HFF-Myc (cell line): Measurements from ENCODE around the gene OSBPL9.
"Not testable (repeated sequence)": the region's sequence is repeated elsewhere in the genome, so short reads cannot be mapped to it uniquely, and the experiment has no call there.

Experiments
- DNase-seq: peaks from one replicate; pipeline ENCODE4 v3.0.0-alpha.2; 2011; ENCODE audit warnings: low read depth; ENCODE audit errors: extremely low read depth
- H3K4me3 ChIP-seq: replicated peaks from 2 replicates; pipeline ENCODE4 v1.5.1; 2011; ENCODE audit warnings: low read depth, mild to moderate bottlenecking, control low read depth, low read length
- TF ChIP-seq, protein P1 (sequence below): IDR thresholded peaks from 2 replicates; pipeline ENCODE4 v1.5.1; 2012; ENCODE audit warnings: mild to moderate bottlenecking, low read depth, low read length, control low read depth; ENCODE audit errors: missing control alignments

OSBPL9 gene

DNA sequence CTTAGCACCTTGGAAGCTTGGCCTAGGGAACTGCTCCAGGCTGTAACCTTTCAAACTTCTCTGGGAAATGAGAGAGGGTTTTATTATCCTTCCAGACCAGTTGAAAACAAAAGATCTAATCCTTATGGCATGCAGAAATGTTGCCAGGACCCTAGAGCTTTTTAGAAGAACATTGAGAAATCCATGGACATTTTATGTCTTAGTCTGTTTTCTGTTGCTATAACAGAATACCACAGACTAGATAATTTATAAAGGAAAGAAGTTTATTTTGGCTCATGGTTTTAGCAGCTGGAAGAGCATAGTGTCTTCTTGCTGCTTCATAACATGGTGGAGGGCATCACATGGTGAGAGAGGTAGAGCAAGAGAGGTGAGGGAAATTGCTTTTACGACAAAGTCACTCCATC, 25.8 kb downstream of the OSBPL9 start:
- peak; percentile 53 for DNase-seq
- no peak overlapping the region for H3K4me3 ChIP-seq
- TF ChIP-seq, protein P1, sequence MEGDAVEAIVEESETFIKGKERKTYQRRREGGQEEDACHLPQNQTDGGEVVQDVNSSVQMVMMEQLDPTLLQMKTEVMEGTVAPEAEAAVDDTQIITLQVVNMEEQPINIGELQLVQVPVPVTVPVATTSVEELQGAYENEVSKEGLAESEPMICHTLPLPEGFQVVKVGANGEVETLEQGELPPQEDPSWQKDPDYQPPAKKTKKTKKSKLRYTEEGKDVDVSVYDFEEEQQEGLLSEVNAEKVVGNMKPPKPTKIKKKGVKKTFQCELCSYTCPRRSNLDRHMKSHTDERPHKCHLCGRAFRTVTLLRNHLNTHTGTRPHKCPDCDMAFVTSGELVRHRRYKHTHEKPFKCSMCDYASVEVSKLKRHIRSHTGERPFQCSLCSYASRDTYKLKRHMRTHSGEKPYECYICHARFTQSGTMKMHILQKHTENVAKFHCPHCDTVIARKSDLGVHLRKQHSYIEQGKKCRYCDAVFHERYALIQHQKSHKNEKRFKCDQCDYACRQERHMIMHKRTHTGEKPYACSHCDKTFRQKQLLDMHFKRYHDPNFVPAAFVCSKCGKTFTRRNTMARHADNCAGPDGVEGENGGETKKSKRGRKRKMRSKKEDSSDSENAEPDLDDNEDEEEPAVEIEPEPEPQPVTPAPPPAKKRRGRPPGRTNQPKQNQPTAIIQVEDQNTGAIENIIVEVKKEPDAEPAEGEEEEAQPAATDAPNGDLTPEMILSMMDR, result no peak

DNA sequence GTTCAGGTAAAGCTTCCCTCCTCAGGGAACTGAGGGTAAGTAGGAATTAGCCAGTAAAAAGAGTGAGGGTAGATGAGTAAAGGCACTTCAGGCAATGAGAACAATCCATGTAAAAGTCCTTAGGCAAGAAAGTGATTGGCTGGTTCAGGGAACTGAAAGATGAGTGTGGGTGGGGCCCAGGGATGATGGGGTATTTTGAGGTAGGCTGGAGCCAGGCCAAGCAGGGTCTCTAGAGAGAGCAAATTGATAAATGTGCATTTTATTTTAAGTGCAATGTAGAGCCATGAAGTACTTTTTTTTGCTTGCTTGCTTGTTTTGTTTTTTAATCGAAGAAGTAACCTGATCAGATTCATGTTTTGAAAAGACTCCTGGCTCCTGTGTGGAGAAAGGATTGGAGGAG, 26.5 kb downstream of the OSBPL9 start:
- DNase-seq, result no peak
- TF ChIP-seq, protein P1, result no peak
- H3K4me3 ChIP-seq, result no peak overlapping the region

GRCh38 chr1:51644020-51644419, 27.1 kb downstream of the OSBPL9 start:
- no peak overlapping the region for H3K4me3 ChIP-seq
- DNase-seq, result no peak
- TF ChIP-seq, protein P1, result no peak

DNA sequence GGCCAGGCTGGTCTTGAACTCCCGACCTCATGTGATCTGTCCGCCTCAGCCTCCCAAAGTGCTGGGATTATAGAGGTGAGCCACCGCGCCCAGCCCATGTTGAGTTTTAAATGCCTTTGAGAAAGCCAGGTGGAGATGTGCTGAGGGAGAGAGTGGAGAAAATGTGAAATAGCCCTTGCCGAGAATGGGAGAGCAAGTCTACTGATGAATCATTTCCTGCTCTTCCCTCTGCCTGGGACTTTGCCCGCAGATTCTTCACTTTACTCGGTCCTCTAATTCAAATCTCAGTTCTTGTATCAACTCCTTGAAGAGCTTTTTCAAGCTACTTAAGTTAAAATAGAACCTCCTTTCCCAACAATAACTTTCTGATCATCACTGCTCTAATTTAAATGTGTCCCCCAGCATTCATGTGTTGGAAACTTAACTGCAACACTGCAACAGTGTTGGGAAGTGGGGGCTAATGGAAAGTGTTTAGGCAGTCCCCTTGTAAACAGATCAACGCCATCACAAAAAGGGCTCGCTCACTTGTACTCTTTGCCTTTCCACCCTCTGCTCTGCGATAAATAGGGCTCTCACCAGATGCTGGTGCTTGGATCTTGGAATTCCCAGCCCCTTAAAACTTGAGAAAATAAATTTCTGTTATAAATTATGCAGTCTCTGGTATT, 27.8 kb downstream of the OSBPL9 start:
- H3K4me3 ChIP-seq, result no peak overlapping the region
- peak; percentile 53 for DNase-seq
- TF ChIP-seq, protein P1, result no peak

GRCh38 chr1:51646592-51646991, 29.7 kb downstream of the OSBPL9 start:
- DNase-seq, H3K4me3 ChIP-seq: not testable (repeated sequence)

DNA sequence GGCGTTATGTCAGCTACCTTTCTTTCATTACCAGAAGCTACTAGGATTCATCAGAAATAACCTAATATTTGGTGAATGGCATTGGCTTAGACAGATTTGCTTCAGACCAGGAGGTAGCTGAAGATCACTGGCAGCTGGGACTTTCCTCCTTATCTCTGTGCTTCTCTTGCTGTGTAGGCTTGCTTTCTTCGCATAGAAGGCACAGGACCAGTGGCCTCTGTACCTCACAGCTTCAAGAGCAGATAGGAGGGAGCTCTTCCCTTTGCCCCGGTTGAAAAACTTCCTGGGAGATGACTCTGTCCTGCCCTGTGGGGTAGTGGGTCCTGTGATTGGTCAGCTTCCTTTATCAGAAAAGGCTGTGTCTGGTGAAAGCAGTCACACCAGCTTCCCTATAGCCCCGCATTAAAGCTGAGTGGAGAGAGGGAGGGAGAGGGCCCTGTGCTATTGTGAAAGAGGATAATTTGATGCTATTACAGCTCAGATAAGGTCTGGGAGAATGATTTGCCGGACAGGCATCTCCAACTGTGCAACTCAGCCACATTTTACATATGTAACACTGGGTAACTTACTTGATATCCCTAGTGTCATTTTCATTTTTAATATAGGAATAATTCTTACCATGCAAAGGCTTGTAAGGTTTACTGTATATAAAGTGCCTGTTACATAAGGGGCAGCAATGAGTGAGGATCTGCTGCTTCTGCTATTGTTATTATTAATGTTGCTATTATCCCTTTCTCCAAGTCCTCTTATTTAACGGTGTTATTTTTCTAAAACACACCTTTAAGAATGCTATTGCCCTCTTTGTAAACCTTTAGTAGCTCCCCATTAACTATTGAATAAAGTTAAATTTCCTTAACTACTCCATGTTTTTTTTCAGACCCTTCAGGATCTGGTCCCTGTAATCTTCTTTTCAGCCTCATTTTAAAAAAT, 31.6 kb downstream of the OSBPL9 start:
- TF ChIP-seq, protein P1, result no peak
- no peak for DNase-seq
- H3K4me3 ChIP-seq, result no peak overlapping the region

DNA sequence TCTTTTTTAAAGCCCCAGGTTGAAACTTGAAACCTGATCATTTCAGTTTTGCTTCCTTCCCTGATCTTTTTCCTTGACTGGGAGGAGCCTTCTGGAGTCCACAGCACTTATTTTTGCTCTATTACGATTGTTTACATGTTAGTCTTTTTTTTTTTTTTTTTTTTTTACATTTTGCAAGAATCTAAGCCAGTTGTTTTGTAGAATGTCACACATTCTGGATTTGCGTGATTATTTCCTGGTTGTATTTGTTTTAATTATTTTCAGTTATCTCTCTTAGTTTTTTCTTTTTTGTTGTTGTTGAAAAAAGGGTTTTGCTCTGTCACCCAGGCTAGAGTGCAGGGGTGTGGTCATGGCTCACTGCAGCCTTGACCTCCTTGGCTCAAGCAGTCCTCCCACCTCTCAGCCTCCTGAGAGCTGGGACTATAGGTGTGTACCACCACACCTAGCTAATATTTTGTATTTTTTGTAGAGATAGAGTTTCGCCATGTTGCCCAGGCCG, 32.8 kb downstream of the OSBPL9 start:
- no peak overlapping the region for H3K4me3 ChIP-seq

More for the DNA sequence above, 32.8 kb downstream of the OSBPL9 start:
- TF ChIP-seq, protein P1, result no peak
- no peak for DNase-seq
